ENCODE measurements around the gene BSDC1.

BSDC1 gene

GRCh38 chr1:32353431-32353830 is 40.8 kb downstream of the BSDC1 start:
- POLR2A ChIA-PET, result interaction anchor here (1.1 kb wide), 1 partner anchor 17 kb away, joined by 4 read pairs; the partner anchor contains the start of gene MARCKSL1
- no peak for DNase-seq
- Histone ChIP-seq H3K27ac (ENCODE audit: insufficient read depth in 1 of 2, low read depth in 1 of 2, low read length in 2 of 2, poor library complexity in 1 of 2, severe bottlenecking in 2 of 2) (no peak overlapping the region), H3K9me3 (ENCODE audit: control extremely low read depth in 1 of 5, control insufficient read depth in 4 of 5, insufficient read depth in 2 of 5, low read depth in 1 of 5, low read length in 4 of 5) (no peaks in the 10 kb centered on the region), H3K27me3 (replicated peaks in 2 of 5; ENCODE audit: control insufficient read depth in 4 of 5, insufficient read depth in 5 of 5, low read length in 4 of 5) (no peaks in the 10 kb centered on the region), H3K36me3 (ENCODE audit: control insufficient read depth in 4 of 4, insufficient read depth in 4 of 4, low read length in 3 of 4) (no peaks in the 10 kb centered on the region), H3K4me3 (ENCODE audit: control insufficient read depth in 1 of 7, extremely low read depth in 1 of 7, insufficient read depth in 4 of 7, low read depth in 2 of 7, low read length in 6 of 7) (no peak overlapping the region), H3K4me1 (ENCODE audit: control extremely low read depth in 1 of 4, control insufficient read depth in 4 of 4, insufficient read depth in 4 of 4, low read length in 3 of 4) (peaks cover 7 to 46% (median 35%) of the 10 kb centered on the region in 4 experiments)
- CTCF ChIA-PET, result interaction anchor here (1.0 to 3.4 kb wide), 4 partner anchors 17 to 34 kb away, joined by 3 to 28 read pairs (median 5); partner anchors contain the start of gene MARCKSL1
- 82% methylated on average over 2 of the region's 2 CpGs for WGBS (ENCODE audit: insufficient coverage)

GRCh38 chr1:32352831-32353383 is 41.3 kb downstream of the BSDC1 start:
- ChIA-PET POLR2A (interaction anchor here (0.6 to 2.3 kb wide), 4 partner anchors 12 to 231 kb away, joined by 4 to 23 read pairs (median 6); partner anchors contain the start of gene MARCKSL1), CTCF (interaction anchor here (0.6 to 3.4 kb wide), 9 partner anchors 10 to 569 kb away, joined by 3 to 28 read pairs (median 3); partner anchors contain the start of genes FAM229A, MARCKSL1 and TSSK3)
- H3K4me3 ChIP-seq (ENCODE audit: control insufficient read depth in 1 of 7, extremely low read depth in 1 of 7, insufficient read depth in 4 of 7, low read depth in 2 of 7, low read length in 6 of 7), result no peak overlapping the region
- no peaks in the 10 kb centered on the region for H3K36me3 ChIP-seq (ENCODE audit: control insufficient read depth in 4 of 4, insufficient read depth in 4 of 4, low read length in 3 of 4)
- DNase-seq, result no peak
- H3K4me1 ChIP-seq (ENCODE audit: control extremely low read depth in 1 of 4, control insufficient read depth in 4 of 4, insufficient read depth in 4 of 4, low read length in 3 of 4), result peaks cover 7 to 51% (median 36%) of the 10 kb centered on the region in 4 experiments
- H3K9me3 ChIP-seq (ENCODE audit: control extremely low read depth in 1 of 5, control insufficient read depth in 4 of 5, insufficient read depth in 2 of 5, low read depth in 1 of 5, low read length in 4 of 5), result no peaks in the 10 kb centered on the region
- 100% methylated on average over 1 of the region's 2 CpGs for WGBS (ENCODE audit: insufficient coverage)
- no peak overlapping the region for H3K27ac ChIP-seq (ENCODE audit: insufficient read depth in 1 of 2, low read depth in 1 of 2, low read length in 2 of 2, poor library complexity in 1 of 2, severe bottlenecking in 2 of 2)
- H3K27me3 ChIP-seq (replicated peaks in 2 of 5; ENCODE audit: control insufficient read depth in 4 of 5, insufficient read depth in 5 of 5, low read length in 4 of 5), result no peaks in the 10 kb centered on the region

GRCh38 chr1:32352239-32352745 is 41.9 kb downstream of the BSDC1 start:
- ChIA-PET CTCF (interaction anchor here (0.6 to 3.4 kb wide), 8 partner anchors 10 to 570 kb away, joined by 3 to 28 read pairs (median 3); partner anchors contain the start of genes FAM229A, MARCKSL1 and TSSK3), POLR2A (interaction anchor here (0.6 to 2.3 kb wide), 4 partner anchors 11 to 273 kb away, joined by 3 to 23 read pairs (median 6); partner anchors contain the start of gene MARCKSL1)
- H3K9me3 ChIP-seq (ENCODE audit: control extremely low read depth in 1 of 5, control insufficient read depth in 4 of 5, insufficient read depth in 2 of 5, low read depth in 1 of 5, low read length in 4 of 5), result no peaks in the 10 kb centered on the region
- H3K4me3 ChIP-seq (ENCODE audit: control insufficient read depth in 1 of 7, extremely low read depth in 1 of 7, insufficient read depth in 4 of 7, low read depth in 2 of 7, low read length in 6 of 7), result peak overlapping the region in 6 of 7 experiments; percentile 59 to 79 (median 68)
- H3K27ac ChIP-seq (ENCODE audit: insufficient read depth in 1 of 2, low read depth in 1 of 2, low read length in 2 of 2, poor library complexity in 1 of 2, severe bottlenecking in 2 of 2), result peak overlapping the region in 1 of 2 experiments; percentile 73
- no peak for DNase-seq
- H3K36me3 ChIP-seq (ENCODE audit: control insufficient read depth in 4 of 4, insufficient read depth in 4 of 4, low read length in 3 of 4), result no peaks in the 10 kb centered on the region
- whole genome bisulfite sequencing (ENCODE audit: insufficient coverage), result 53% methylated on average over 6 of the region's 8 CpGs
- no peaks in the 10 kb centered on the region for H3K27me3 ChIP-seq (replicated peaks in 2 of 5; ENCODE audit: control insufficient read depth in 4 of 5, insufficient read depth in 5 of 5, low read length in 4 of 5)
- peaks cover 7 to 53% (median 36%) of the 10 kb centered on the region in 4 experiments for H3K4me1 ChIP-seq (ENCODE audit: control extremely low read depth in 1 of 4, control insufficient read depth in 4 of 4, insufficient read depth in 4 of 4, low read length in 3 of 4)

DNA sequence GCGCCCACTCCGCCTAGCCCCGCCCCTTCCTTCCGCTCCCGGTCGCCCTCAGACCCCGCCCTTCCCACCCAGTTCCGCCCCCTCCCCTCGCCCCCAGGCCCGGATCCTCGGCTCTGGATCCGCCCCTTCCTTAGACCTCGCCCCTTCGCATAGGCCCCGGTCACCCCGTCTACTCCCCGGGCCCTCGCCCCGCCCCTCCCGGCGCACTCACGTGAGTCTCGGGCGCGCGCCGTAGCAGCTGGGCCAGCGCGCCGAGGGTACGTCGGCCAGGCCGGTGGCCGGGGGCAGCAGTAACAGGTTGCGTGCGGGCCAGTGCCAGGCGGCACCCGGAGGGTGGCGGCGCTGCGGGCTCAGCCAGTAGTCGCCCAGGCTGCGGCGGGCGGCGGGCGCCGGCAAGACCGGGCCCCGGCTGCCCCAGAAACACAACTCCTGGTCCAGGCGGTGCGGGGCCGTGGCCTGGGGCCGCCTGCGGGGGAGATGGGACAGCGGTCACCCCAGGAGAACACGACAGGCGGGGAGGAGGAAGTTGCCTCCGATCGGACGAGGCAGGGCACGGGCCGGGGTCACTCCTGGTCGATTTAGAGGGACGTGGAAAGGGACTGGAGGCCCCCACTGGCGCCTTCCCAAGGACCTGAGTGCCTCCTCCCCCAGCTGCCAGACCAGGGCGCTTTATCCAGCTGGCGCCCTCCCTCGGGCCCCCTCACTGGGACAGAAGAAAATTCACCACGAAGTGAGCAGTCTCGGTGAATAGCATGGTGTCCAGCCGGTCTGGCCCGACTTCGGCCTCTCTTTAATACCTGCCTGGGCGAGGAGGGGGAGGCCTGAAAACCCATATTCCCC is 42.6 kb downstream of the BSDC1 start:
- 2% methylated on average over 70 of the region's 75 CpGs for WGBS (ENCODE audit: insufficient coverage)
- Histone ChIP-seq H3K36me3 (ENCODE audit: control insufficient read depth in 4 of 4, insufficient read depth in 4 of 4, low read length in 3 of 4) (no peaks in the 10 kb centered on the region), H3K9me3 (ENCODE audit: control extremely low read depth in 1 of 5, control insufficient read depth in 4 of 5, insufficient read depth in 2 of 5, low read depth in 1 of 5, low read length in 4 of 5) (no peaks in the 10 kb centered on the region), H3K27me3 (replicated peaks in 2 of 5; ENCODE audit: control insufficient read depth in 4 of 5, insufficient read depth in 5 of 5, low read length in 4 of 5) (no peaks in the 10 kb centered on the region), H3K27ac (ENCODE audit: insufficient read depth in 1 of 2, low read depth in 1 of 2, low read length in 2 of 2, poor library complexity in 1 of 2, severe bottlenecking in 2 of 2) (peak overlapping the region in 1 of 2 experiments; percentile 73), H3K4me3 (ENCODE audit: control insufficient read depth in 1 of 7, extremely low read depth in 1 of 7, insufficient read depth in 4 of 7, low read depth in 2 of 7, low read length in 6 of 7) (peak overlapping the region; percentile 50 to 83 (median 66)), H3K4me1 (ENCODE audit: control extremely low read depth in 1 of 4, control insufficient read depth in 4 of 4, insufficient read depth in 4 of 4, low read length in 3 of 4) (peaks cover 7 to 53% (median 36%) of the 10 kb centered on the region in 4 experiments)
- CTCF ChIA-PET, result interaction anchor here (1.1 to 3.4 kb wide), 8 partner anchors 9 to 30 kb away, joined by 3 to 28 read pairs (median 4); partner anchors contain the start of genes FAM229A, MARCKSL1 and TSSK3
- POLR2A ChIA-PET, result interaction anchor here (0.6 to 2.3 kb wide), 5 partner anchors 10 to 1231 kb away, joined by 3 to 23 read pairs (median 3); partner anchors contain the start of gene MARCKSL1
- DNase-seq, result peak; percentile 92 to 96 (median 96)

GRCh38 chr1:32350785-32351398 is 43.3 kb downstream of the BSDC1 start:
- ChIA-PET CTCF (interaction anchor here (1.2 to 3.4 kb wide), 3 partner anchors 9 to 14 kb away, joined by 4 to 28 read pairs (median 4); partner anchors contain the start of gene MARCKSL1), POLR2A (interaction anchor here (0.6 to 2.3 kb wide), 3 partner anchors 9 to 1230 kb away, joined by 3 to 23 read pairs (median 4); partner anchors contain the start of gene MARCKSL1)
- Histone ChIP-seq H3K4me3 (ENCODE audit: control insufficient read depth in 1 of 7, extremely low read depth in 1 of 7, insufficient read depth in 4 of 7, low read depth in 2 of 7, low read length in 6 of 7) (peak overlapping the region in 6 of 7 experiments; percentile 57 to 83 (median 68)), H3K9me3 (ENCODE audit: control extremely low read depth in 1 of 5, control insufficient read depth in 4 of 5, insufficient read depth in 2 of 5, low read depth in 1 of 5, low read length in 4 of 5) (no peaks in the 10 kb centered on the region), H3K36me3 (ENCODE audit: control insufficient read depth in 4 of 4, insufficient read depth in 4 of 4, low read length in 3 of 4) (no peaks in the 10 kb centered on the region), H3K4me1 (ENCODE audit: control extremely low read depth in 1 of 4, control insufficient read depth in 4 of 4, insufficient read depth in 4 of 4, low read length in 3 of 4) (peaks cover 7 to 54% (median 40%) of the 10 kb centered on the region in 4 experiments), H3K27me3 (replicated peaks in 2 of 5; ENCODE audit: control insufficient read depth in 4 of 5, insufficient read depth in 5 of 5, low read length in 4 of 5) (no peaks in the 10 kb centered on the region), H3K27ac (ENCODE audit: insufficient read depth in 1 of 2, low read depth in 1 of 2, low read length in 2 of 2, poor library complexity in 1 of 2, severe bottlenecking in 2 of 2) (peak overlapping the region in 1 of 2 experiments; percentile 64)
- DNase-seq, result peak in 2 of 3 donors; percentile 75 to 83
- 16% methylated on average over 16 of the region's 28 CpGs for WGBS (ENCODE audit: insufficient coverage)

DNA sequence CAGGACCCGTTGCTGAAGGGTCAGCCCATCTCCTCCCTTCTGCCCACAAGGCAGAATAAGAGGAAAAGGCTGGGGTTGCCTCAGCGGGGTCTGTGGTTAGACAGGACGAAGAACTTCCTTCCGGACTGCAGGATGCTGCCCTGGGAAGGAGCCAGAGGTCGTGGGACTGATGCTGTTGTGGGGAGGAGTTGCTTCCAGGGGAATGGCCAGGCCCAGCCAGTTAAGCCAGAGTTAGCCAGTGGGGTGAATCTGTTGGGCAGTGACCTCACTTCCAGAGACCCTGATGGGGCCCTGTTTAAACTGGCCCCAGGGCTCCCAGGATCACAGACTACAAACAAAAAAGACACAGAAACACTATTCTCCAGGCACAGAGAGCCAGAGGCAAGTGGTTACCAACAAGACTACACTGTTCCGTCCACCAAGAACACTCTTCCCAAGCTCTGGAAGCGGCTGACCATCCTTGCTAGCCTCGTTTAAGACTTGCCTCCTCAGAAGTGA is 45.0 kb downstream of the BSDC1 start:
- H3K4me3 ChIP-seq (ENCODE audit: control insufficient read depth in 1 of 7, extremely low read depth in 1 of 7, insufficient read depth in 4 of 7, low read depth in 2 of 7, low read length in 6 of 7), result peak overlapping the region in 3 of 7 experiments; percentile 12 to 19 (median 15)
- peak in 1 of 3 donors; percentile 27 for DNase-seq
- no peaks in the 10 kb centered on the region for H3K36me3 ChIP-seq (ENCODE audit: control insufficient read depth in 4 of 4, insufficient read depth in 4 of 4, low read length in 3 of 4)
- ChIA-PET CTCF (interaction anchor here (4.8 kb wide), 1 partner anchor 12 kb away, joined by 29 read pairs; the partner anchor contains the start of gene MARCKSL1), POLR2A (interaction anchor here (5.2 kb wide), 1 partner anchor 13 kb away, joined by 27 read pairs; the partner anchor contains the start of gene MARCKSL1)
- 38% methylated on average over 4 of the region's 8 CpGs for WGBS (ENCODE audit: insufficient coverage)
- peaks cover 7 to 63% (median 50%) of the 10 kb centered on the region in 4 experiments for H3K4me1 ChIP-seq (ENCODE audit: control extremely low read depth in 1 of 4, control insufficient read depth in 4 of 4, insufficient read depth in 4 of 4, low read length in 3 of 4)
- H3K27ac ChIP-seq (ENCODE audit: insufficient read depth in 1 of 2, low read depth in 1 of 2, low read length in 2 of 2, poor library complexity in 1 of 2, severe bottlenecking in 2 of 2), result no peak overlapping the region
- H3K9me3 ChIP-seq (ENCODE audit: control extremely low read depth in 1 of 5, control insufficient read depth in 4 of 5, insufficient read depth in 2 of 5, low read depth in 1 of 5, low read length in 4 of 5), result no peaks in the 10 kb centered on the region
- peaks cover 0 to 2% (median 0%) of the 10 kb centered on the region in 5 experiments for H3K27me3 ChIP-seq (replicated peaks in 2 of 5; ENCODE audit: control insufficient read depth in 4 of 5, insufficient read depth in 5 of 5, low read length in 4 of 5)

Measured in common myeloid progenitor, CD34-positive (primary cell).